G401 (cell line): ENCODE data around the gene UNKL. TPM values are rescaled to one million over a fixed set of nuclear protein-coding genes. Genes with fewer than 3 reads are reported as not detected.
A peak's percentile ranks its signal among the peaks of the same experiment; 100 is the strongest.

Experiments used
- DNase-seq: peaks from one replicate; pipeline ENCODE4 v3.0.0-alpha.2; 2015; ENCODE audit warnings: low spot score
- in situ Hi-C: cut with HindIII; loops from 2 replicates; pipeline ENCODE4 v1.10.0; 2016; ENCODE audit warnings: low sequenced_read_pairs, mixed read lengths
- total RNA-seq: library from RNA; depleted of rRNA; stranded (reverse); fragments of >200 nt; shearing (Covaris generic); gene quantifications from 2 replicates; pipeline ENCODE4 v1.2.3, GENCODE V29; 2014

UNKL gene
- total RNA-seq, 1 experiment from 2014 or later, result 11.1 TPM

- in situ Hi-C loops, result no loop called here
- DNase-seq, result no peak
Observed at GRCh38 chr16:1385232-1385631, 29.3 kb downstream of the UNKL start.

DNA sequence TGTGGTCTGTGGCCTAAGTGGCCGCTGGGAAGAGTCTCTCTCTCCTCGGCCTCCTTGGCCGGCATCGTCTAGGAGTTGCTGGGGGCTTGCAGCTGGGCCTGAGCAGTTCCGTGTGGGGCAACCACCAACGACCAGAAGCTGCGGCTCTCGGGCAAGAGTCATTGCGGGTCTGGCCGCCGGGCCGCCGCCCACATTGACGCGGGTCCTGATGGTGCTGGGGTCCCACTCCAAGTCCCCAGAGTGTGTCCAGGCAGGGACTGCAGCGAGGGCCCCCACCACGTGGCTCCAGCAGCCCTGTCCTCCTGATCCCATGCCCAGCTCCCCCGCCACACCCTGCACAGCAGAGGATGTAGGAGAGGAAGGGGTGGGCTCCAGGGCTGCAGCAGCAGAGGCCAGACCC lies 30.9 kb downstream of the UNKL start:
- in situ Hi-C loops, result no loop called here
- DNase-seq, result no peak

GRCh38 chr16:1381612-1382406 lies 32.7 kb downstream of the UNKL start:
- in situ Hi-C loops, result no loop called here
- no peak for DNase-seq

- in situ Hi-C loops, result no loop called here
- DNase-seq, result no peak
Observed at GRCh38 chr16:1380195-1380594, 34.3 kb downstream of the UNKL start.

- in situ Hi-C loops, result no loop called here
- peak; percentile 14 for DNase-seq
Observed at GRCh38 chr16:1379304-1380076, 35.0 kb downstream of the UNKL start.

DNA sequence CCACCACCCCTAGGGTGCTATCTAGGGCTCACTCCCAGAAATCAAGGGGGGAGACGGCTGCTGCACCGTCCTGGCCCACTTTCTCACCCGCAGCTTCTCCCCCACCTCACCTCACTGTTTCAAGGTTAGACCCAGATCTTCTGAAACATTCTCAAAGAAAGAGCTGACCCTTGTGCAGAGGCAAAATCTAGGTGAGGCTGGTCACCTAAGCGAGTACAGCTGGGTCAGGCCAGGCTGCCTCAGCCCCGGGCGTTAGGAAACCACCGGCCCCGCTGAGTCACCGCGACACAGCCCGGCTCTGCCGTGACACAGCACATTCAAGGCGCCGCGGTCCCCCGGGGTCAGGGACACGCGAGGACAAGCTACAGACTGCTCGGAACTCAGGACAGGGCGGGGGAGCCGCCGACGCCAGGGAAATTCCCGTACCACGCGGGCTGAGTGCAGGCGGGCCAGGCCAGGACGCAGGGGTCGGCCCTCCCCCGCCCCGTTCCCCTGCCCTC lies 35.6 kb downstream of the UNKL start:
- in situ Hi-C loops, result no loop called here
- peak; percentile 22 for DNase-seq

GRCh38 chr16:1378087-1378803 lies 36.3 kb downstream of the UNKL start:
- no peak for DNase-seq
- in situ Hi-C loops, result no loop called here

GRCh38 chr16:1377406-1378010 lies 37.0 kb downstream of the UNKL start:
- peak; percentile 12 for DNase-seq
- in situ Hi-C loops, result no loop called here

- DNase-seq, result no peak
- in situ Hi-C loops, result no loop called here
Observed at GRCh38 chr16:1375741-1376410, 38.6 kb downstream of the UNKL start.

- in situ Hi-C loops, result no loop called here
- DNase-seq, result no peak
Observed at GRCh38 chr16:1375298-1375640, 39.2 kb downstream of the UNKL start.

- in situ Hi-C loops, result no loop called here
- DNase-seq, result no peak
Observed at GRCh38 chr16:1374418-1375297, 39.8 kb downstream of the UNKL start.

GRCh38 chr16:1372292-1372950 lies 42.1 kb downstream of the UNKL start:
- no peak for DNase-seq
- in situ Hi-C loops, result no loop called here

- in situ Hi-C loops, result no loop called here
- no peak for DNase-seq
Observed at GRCh38 chr16:1371054-1371978, 43.2 kb downstream of the UNKL start.

DNA sequence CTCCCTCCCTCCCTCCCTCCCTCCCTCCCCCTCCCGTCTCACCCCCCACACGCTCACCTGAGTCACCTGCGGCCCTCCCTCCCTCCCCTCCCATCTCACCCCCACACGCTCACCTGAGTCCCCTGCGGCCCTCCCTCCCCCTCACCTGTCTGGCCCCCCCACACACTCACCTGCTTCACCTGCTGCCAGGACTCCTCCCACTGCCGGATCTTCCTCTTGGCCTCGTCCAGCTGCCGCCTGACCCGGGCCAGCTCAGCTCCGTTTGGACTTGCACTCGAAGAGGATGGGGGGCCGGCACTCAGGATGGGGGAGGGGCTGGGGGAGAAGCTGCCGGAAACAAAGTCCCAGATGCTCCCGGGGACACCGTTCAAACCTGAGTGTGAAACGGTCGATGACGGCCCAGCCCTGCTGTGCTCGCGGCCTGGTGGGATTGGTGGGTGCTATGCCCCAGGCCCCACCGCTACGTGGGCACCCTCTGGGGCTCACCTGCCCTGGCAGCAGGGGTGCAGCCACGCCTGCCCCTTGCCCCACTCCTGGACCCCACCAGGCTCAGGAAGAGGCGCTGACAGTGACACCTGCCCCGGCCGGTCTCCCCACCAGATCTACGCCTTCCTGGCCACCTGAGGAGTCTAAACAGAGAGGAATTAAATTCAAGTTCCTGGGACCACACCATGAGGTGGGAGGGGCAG lies 46.9 kb downstream of the UNKL start:
- in situ Hi-C loops, result no loop called here
- no peak for DNase-seq

GRCh38 chr16:1366712-1367299 lies 47.7 kb downstream of the UNKL start:
- no peak for DNase-seq
- in situ Hi-C loops, result no loop called here
